RKO (cell line): ENCODE data around the gene METTL8.
"Not testable (repeated sequence)": the region's sequence is repeated elsewhere in the genome, so short reads cannot be mapped to it uniquely, and the experiment has no call there.

Experiments used
- DNase-seq: peaks from one replicate; pipeline ENCODE4 v3.0.0-alpha.2; 2016; ENCODE audit warnings: low spot score

METTL8 gene

GRCh38 chr2:171401947-171402346 lies 31.8 kb downstream of the METTL8 start:
- DNase-seq, result no peak

- DNase-seq, result no peak
Observed at GRCh38 chr2:171400395-171400794, 33.4 kb downstream of the METTL8 start.

DNA sequence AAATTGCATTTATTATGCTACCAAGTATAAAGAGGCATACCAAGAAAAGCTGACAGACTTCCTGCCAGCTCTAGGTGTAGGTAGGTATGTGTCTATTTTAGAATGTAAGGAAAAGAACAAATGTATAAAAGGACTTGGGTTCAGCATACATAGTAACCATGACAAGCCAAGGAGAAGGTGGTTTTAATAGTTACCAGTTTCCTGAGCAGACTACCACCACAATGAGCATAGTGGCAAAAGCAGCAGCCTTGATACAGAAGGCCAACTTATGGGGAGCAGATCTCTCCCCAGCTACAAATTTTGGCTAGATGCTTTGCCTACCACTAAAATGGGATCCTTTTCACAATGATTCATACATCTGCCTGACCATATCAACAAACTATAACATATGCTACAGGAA lies 34.5 kb downstream of the METTL8 start:
- no peak for DNase-seq

- DNase-seq, result no peak
Observed at GRCh38 chr2:171394164-171394740, 39.5 kb downstream of the METTL8 start.

DNA sequence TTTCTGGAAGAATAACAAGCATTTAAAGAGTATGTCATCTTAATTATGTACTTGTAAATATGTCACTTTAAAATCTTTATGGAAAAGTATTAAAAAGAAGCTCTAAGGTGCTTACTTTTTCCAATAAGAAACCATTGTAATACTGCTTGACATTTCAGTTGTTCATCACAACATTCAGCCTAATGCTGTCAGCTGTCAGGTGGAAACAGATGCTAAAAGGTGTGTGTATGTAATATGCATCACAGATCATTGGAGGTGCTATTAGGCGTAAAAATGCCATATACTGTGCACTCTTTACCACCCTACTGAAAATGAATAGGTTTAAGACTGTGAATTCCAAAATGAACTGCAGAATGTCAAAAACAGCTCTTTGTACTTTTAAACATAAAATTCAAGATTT lies 40.3 kb downstream of the METTL8 start:
- DNase-seq, result no peak

DNA sequence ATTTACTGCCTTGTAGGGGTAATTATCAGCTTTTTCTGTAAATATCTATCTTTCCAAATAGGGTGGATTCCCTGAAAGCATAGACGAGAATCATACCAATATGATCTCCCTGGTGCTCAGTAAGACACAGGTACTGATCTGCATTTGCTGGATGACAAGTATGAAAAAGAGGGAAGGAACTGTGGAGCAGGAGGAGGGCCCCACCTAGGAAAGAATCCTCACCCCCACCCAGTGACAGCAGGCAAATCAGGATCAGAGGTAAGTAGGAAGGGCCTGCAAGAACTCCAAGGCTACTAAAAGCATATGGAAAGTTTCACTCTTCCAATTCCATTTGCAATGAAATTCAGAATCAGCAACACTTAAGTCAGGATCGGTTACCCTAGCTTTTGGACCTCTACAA lies 42.3 kb downstream of the METTL8 start:
- no peak for DNase-seq

DNA sequence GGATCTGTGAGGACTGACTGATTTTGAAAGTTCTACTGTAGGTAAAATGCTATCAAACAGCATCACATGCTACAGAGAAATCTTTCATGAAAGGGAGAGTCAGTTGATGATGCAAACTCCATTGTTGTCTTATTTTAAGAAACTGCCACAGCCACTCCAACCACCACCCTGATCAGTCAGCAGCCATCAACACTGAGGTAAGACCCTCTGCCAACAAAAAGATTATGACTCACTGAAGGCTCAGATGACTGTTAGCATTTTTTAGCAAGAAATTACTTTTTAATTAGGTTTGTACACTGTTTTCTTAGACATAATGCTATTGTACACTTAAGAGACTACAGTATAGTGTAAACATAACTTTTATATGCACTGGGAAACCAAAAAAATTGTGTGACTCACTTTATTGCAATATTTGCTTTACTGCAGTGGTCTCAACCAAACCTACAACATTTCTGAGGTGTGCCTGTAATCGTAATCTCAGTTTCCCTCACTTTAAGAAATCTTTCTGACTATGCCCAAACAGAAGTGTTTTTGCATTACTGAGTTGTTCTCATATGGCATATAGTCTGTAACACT lies 42.8 kb downstream of the METTL8 start:
- no peak for DNase-seq

GRCh38 chr2:171389780-171390179 lies 44.0 kb downstream of the METTL8 start:
- DNase-seq, result no peak

- DNase-seq, result no peak
Observed at GRCh38 chr2:171389325-171389724, 44.5 kb downstream of the METTL8 start.

DNA sequence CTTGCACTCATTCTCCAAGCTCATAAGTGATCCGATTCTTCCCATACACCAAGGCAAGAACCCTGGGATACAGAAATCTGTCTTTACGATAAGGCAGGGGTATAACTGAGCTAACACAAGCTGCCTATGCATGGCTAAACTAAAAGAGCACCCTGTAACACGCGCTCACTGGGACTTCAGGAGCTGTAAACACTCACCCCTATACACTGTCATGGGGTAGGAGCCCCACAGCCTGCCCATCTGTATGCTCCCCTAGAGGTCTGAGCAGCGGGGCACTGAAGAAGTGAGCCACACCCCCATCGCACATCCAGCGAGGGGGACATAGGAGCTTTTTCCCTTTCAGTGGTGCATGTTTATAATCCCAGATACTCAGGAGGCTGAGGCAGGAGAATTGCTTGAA lies 46.7 kb downstream of the METTL8 start:
- DNase-seq, result no peak

GRCh38 chr2:171386627-171387026 lies 47.2 kb downstream of the METTL8 start:
- no peak for DNase-seq

DNA sequence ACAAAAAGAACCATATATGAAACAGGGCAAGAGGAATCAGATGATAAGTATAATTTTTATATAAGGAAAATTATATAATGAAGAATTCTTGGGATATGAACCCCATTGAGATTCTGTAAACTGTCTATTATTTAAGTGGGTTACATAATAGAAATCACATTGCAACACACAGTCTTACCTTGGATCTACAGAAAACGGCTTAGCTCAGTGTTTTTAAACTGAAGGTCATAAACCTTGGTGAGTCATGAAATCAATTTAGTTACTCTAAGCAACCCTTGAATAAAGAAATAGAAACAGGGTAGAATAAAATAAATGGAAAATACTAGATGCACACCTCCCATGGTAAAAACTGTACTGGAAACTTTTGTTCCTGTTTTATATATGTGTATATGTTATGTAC lies 50.7 kb downstream of the METTL8 start:
- DNase-seq, result no peak

- not testable (repeated sequence) for DNase-seq
Observed at GRCh38 chr2:171382175-171382574, 51.6 kb downstream of the METTL8 start.

- DNase-seq, result not testable (repeated sequence)
Observed at GRCh38 chr2:171377852-171378251, 55.9 kb downstream of the METTL8 start.

DNA sequence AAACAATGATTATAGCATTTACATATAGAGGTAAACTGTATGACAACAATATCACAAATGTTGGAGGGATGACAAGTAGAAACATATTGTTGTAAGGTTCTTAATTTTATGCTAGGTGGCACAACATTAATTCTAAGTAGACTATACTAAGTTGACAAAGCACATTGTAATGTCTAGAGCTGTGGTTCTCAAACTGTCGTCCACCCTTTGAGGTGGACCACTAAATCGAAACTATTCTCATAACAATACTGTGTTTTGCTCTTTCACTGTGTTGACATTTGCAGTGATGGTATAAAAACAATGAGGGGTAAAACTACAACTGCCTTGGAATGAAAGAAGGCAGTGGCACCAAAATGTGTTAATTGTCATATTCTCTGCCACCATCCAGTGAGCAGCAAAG lies 66.1 kb downstream of the METTL8 start:
- no peak for DNase-seq

DNA sequence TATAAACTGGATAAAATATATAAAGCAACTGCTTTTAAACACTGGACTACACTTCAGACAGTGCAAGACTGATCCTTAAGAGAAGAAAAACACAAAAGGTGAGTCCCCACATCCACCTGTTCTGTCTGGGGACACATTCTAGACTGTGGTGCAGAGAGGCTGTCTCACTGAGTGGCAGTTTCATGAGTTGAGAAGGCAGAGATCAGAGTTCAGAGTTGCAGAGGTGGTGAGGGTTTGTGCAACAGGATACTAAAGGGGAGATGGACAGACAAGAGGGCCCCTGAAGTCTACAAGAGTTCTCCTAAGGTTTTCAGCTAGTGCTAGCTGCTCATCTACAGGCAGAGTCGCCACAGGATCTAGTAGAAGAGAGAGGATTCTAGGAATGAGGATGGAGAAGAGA lies 68.0 kb downstream of the METTL8 start:
- no peak for DNase-seq

GRCh38 chr2:171365232-171365631 lies 68.6 kb downstream of the METTL8 start:
- no peak for DNase-seq

GRCh38 chr2:171362396-171362795 lies 71.4 kb downstream of the METTL8 start:
- DNase-seq, result no peak

DNA sequence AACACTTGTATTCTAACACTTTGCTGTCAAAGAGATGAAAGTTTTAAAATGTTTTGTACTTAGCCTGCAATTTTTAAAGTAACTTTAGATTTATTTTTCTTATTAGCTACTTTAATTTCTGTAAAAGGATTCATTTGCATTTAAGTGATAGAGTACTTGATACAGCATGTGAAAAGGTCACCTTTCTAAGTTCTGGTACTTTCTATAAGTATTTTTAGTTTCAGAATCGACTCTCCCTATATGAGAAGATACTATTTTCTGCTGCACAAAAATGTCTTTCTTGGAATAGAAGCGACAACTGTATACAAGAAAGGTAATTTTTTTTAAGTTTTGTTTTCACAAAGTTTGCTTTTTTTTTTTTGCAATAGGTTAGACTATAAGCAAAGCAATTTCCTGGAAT lies 72.9 kb downstream of the METTL8 start:
- no peak for DNase-seq

DNA sequence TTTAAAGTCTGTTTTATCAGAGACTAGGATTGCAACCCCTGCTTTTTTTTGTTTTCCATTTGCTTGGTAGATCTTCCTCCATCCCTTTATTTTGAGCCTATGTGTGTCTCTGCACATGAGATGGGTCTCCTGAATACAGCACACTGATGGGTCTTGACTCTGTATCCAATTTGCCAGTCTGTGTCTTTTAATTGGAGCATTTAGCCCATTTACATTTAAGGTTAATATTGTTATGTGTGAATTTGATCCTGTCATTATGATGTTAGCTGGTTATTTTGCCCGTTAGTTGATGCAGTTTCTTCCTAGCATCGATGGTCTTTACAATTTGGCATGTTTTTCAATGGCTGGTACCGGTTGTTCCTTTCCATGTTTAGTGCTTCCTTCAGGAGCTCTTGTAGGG lies 80.0 kb downstream of the METTL8 start:
- DNase-seq, result not testable (repeated sequence)

- DNase-seq, result no peak
Observed at GRCh38 chr2:171348056-171348455, 85.7 kb downstream of the METTL8 start.

DNA sequence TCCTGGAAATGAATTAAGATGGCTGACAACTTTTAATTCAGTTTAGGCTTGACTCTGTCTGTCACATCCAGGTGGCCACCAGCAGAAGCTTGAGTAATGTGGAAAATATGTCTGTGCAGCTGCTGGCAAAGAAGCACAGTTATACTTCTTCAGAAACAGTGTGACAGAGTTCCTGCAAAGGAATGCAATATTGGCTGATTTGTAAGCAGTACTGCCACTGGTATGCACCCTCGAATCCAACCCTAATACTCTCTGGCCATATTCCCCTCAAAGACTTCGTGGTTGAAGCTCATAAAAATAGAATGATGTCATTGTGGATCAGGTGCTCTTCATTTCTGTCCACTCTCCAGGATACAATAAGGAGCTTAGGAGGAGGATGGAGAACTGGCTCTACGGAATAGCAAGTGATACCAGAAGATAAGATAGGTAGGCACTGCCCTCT lies 86.2 kb downstream of the METTL8 start:
- peak; percentile 51 for DNase-seq

GRCh38 chr2:171346723-171347557 lies 86.8 kb downstream of the METTL8 start:
- DNase-seq, result no peak
